Mesenchymal stem cell (in vitro differentiated cells and primary cell): ENCODE data around the gene RAB7A.
"Not testable (repeated sequence)": the region's sequence is repeated elsewhere in the genome, so short reads cannot be mapped to it uniquely, and the experiment has no call there.

Experiments used
- DNase-seq: peaks from one replicate; pipeline ENCODE4 v3.0.0-alpha.2; 2013
- H2AFZ ChIP-seq: one replicate; pipeline ENCODE4 v1.6.1; 2013; ENCODE audit warnings: low read depth, mild to moderate bottlenecking, control low read depth, inconsistent platforms, low read length, moderate library complexity
- H2AK5ac ChIP-seq: 2 replicates; pipeline ENCODE4 v1.6.1; 2013; ENCODE audit warnings: low read length, moderate library complexity, mild to moderate bottlenecking, inconsistent platforms; ENCODE audit not compliant: severe bottlenecking
- H2BK120ac ChIP-seq: one replicate; pipeline ENCODE4 v1.6.1; 2013; ENCODE audit warnings: low read depth, mild to moderate bottlenecking, inconsistent platforms, low read length, moderate library complexity
- H2BK12ac ChIP-seq, 2 experiments: one replicate each; pipeline ENCODE4 v1.6.1; 2013; ENCODE audit warnings: inconsistent platforms in 2 of 2, low read length in 2 of 2, mild to moderate bottlenecking in 2 of 2, moderate library complexity in 2 of 2, control low read depth in 1 of 2
- H2BK15ac ChIP-seq: one replicate; pipeline ENCODE4 v1.6.1; 2013; ENCODE audit warnings: mild to moderate bottlenecking, low read depth, inconsistent platforms; ENCODE audit not compliant: poor library complexity, severe bottlenecking
- H2BK5ac ChIP-seq: 2 replicates; pipeline ENCODE4 v1.6.1; 2013; ENCODE audit warnings: low read depth, mild to moderate bottlenecking, low read length, control low read depth, inconsistent platforms; ENCODE audit not compliant: poor library complexity, severe bottlenecking
- H3K14ac ChIP-seq, 2 experiments: one replicate each; pipeline ENCODE4 v1.6.1; 2013; ENCODE audit warnings: inconsistent platforms in 2 of 2, low read length in 2 of 2, control low read depth in 1 of 2, mild to moderate bottlenecking in 1 of 2, moderate library complexity in 1 of 2
- H3K18ac ChIP-seq, 2 experiments: one replicate each; pipeline ENCODE4 v1.6.1; 2013; ENCODE audit warnings: inconsistent platforms in 2 of 2, low read length in 2 of 2, control low read depth in 1 of 2, low read depth in 1 of 2, mild to moderate bottlenecking in 1 of 2
- H3K23ac ChIP-seq, 2 experiments: one replicate each; pipeline ENCODE4 v1.6.1; 2013; ENCODE audit warnings: inconsistent platforms in 2 of 2, low read length in 2 of 2, mild to moderate bottlenecking in 2 of 2, moderate library complexity in 2 of 2, control low read depth in 1 of 2
- H3K27ac ChIP-seq: 2 replicates; pipeline ENCODE4 v1.5.1; 2013; ENCODE audit warnings: mild to moderate bottlenecking, moderate library complexity, low read length, control low read depth, inconsistent platforms; ENCODE audit not compliant: poor library complexity, severe bottlenecking
- H3K27me3 ChIP-seq, 2 experiments: 2 replicates each; pipeline versions ENCODE4 v1.6.1 to v1.7.0; 2013; ENCODE audit warnings: low read length in 2 of 2, mild to moderate bottlenecking in 2 of 2, moderate library complexity in 2 of 2, control low read depth in 1 of 2, inconsistent platforms in 1 of 2; ENCODE audit not compliant: control insufficient read depth in 1 of 2, insufficient read depth in 1 of 2
- H3K36me3 ChIP-seq, 2 experiments: 2 replicates each; pipeline versions ENCODE4 v1.6.1 to v1.7.0; 2013; ENCODE audit warnings: low read length in 2 of 2, control low read depth in 1 of 2, inconsistent platforms in 1 of 2, low read depth in 1 of 2, mild to moderate bottlenecking in 1 of 2; ENCODE audit not compliant: insufficient read depth in 2 of 2, control insufficient read depth in 1 of 2
- H3K4ac ChIP-seq, 2 experiments: one replicate each; pipeline ENCODE4 v1.6.1; 2013; ENCODE audit warnings: inconsistent platforms in 2 of 2, low read length in 2 of 2, mild to moderate bottlenecking in 2 of 2, moderate library complexity in 2 of 2, control low read depth in 1 of 2, low read depth in 1 of 2
- H3K4me1 ChIP-seq: 2 replicates; pipeline ENCODE4 v1.6.1; 2013; ENCODE audit warnings: low read depth, low read length, control low read depth; ENCODE audit not compliant: control insufficient read depth, insufficient read depth
- H3K4me2 ChIP-seq: 2 replicates; pipeline ENCODE4 v1.6.1; 2013; ENCODE audit warnings: low read length, mild to moderate bottlenecking, inconsistent platforms; ENCODE audit not compliant: poor library complexity, severe bottlenecking
- H3K4me3 ChIP-seq, 2 experiments: 2 replicates each; pipeline versions ENCODE4 v1.5.1 to v1.7.0; 2013; ENCODE audit warnings: low read length in 2 of 2, mild to moderate bottlenecking in 2 of 2, control low read depth in 1 of 2, low read depth in 1 of 2; ENCODE audit not compliant: insufficient read depth in 1 of 2
- H3K79me1 ChIP-seq: replicated peaks from 2 replicates; pipeline ENCODE4 v1.6.1; 2013; ENCODE audit warnings: mild to moderate bottlenecking, control low read depth, low read length, inconsistent platforms; ENCODE audit not compliant: poor library complexity, severe bottlenecking
- H3K9ac ChIP-seq: 2 replicates; pipeline ENCODE4 v1.7.0; 2013; ENCODE audit warnings: mild to moderate bottlenecking, low read length, moderate library complexity
- H3K9me3 ChIP-seq: 2 replicates; pipeline ENCODE4 v1.7.0; 2013; ENCODE audit warnings: mild to moderate bottlenecking, low read length; ENCODE audit not compliant: control insufficient read depth
- H4K8ac ChIP-seq: one replicate; pipeline ENCODE4 v1.6.1; 2013; ENCODE audit warnings: inconsistent platforms, mild to moderate bottlenecking, low read length, moderate library complexity
- H4K91ac ChIP-seq: one replicate; pipeline ENCODE4 v1.6.1; 2013; ENCODE audit warnings: mild to moderate bottlenecking, low read length, inconsistent platforms
- WGBS: methylation state at CpG from one replicate; pipeline ENCODE4 v1.1.7; 2013; ENCODE audit warnings: mixed read lengths; 5-methylcytosine and 5-hydroxymethylcytosine counted together

The RAB7A gene

DNA sequence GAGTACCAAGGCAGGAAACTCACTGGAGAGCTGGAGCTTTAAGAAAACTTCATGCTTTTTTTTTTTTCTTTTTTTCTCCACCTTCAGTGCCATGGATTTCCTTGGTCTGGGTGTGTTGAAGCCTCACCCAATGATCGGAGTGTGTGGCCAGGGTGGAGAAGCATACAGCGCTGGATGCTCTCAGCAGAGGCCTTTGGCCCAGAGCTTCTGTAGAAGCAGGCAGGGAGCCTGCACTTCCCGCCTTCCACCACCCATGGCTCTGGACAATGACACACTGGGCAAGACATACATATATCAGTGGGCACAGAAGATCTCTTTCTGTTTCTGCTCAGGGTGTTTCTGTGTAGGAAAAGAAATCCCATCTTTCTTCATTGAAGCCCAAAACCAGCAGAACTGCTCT, 97.6 kb downstream of the RAB7A start:
- Histone ChIP-seq H3K79me1 (peaks cover 6% of the 10 kb centered on the region), H3K23ac (no peak overlapping the region), H3K4me1 (no peaks in the 10 kb centered on the region), H2BK15ac (no peak overlapping the region), H3K4ac (no peak overlapping the region), H3K9me3 (no peaks in the 10 kb centered on the region), H2AK5ac (no peak overlapping the region), H3K14ac (no peak overlapping the region), H3K4me2 (no peak overlapping the region), H2BK12ac (no peak overlapping the region), H3K9ac (no peak overlapping the region), H3K27ac (no peak overlapping the region), H3K36me3 (peaks cover 25 to 28% of the 10 kb centered on the region in 2 experiments), H4K91ac (no peak overlapping the region), H2BK120ac (no peak overlapping the region), H2AFZ (no peak overlapping the region), H3K18ac (no peak overlapping the region), H3K27me3 (no peaks in the 10 kb centered on the region), H4K8ac (no peak overlapping the region), H3K4me3 (no peak overlapping the region), H2BK5ac (no peak overlapping the region)
- no peak for DNase-seq
- WGBS, result 100% methylated on average over 2 of the region's 3 CpGs

DNA sequence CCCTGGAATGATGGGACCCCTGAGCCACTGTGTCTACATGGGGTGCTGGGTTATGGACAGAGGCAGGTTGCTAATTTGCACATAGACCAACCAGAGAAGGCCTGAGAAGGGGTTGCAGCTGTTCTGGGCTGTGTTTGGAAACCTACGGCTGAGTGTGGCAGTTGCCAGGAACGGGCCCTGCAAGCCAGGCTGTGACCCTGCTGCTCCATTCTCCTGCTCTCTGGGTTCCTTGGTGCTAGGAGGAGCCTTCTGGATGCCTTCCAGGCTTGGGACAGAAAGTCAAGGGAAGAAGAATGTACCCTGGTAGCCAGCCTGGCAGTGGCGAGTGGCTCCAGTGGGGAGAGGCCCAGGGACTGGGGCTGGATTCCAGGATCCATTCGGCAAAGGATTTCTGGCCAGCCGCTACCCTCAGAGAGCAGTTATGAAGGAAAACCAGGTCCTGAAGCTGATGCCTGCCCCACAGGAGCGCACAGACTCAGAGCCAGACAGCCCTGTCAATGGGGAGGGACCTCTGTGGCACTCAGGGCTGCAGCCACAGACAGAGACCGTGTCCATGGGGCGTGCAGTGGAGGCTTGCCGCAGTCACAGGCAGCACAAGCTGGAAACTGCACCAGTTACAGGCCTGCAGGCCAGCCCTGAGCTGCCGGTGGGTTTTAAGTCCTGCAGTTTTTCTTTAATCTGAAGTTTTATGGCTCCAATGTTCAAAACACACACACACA, 98.3 kb downstream of the RAB7A start:
- Histone ChIP-seq H3K4me3 (no peak overlapping the region), H3K27ac (no peak overlapping the region), H3K14ac (no peak overlapping the region), H2BK120ac (no peak overlapping the region), H3K4me1 (no peaks in the 10 kb centered on the region), H2BK15ac (no peak overlapping the region), H3K23ac (no peak overlapping the region), H4K8ac (no peak overlapping the region), H2BK5ac (no peak overlapping the region), H3K36me3 (peaks cover 22 to 25% of the 10 kb centered on the region in 2 experiments), H3K9me3 (no peaks in the 10 kb centered on the region), H2AFZ (no peak overlapping the region), H3K18ac (no peak overlapping the region), H3K79me1 (peaks cover 3% of the 10 kb centered on the region), H3K9ac (no peak overlapping the region), H4K91ac (no peak overlapping the region), H3K4ac (no peak overlapping the region), H2BK12ac (no peak overlapping the region), H3K27me3 (no peaks in the 10 kb centered on the region), H3K4me2 (no peak overlapping the region), H2AK5ac (no peak overlapping the region)
- 93% methylated on average over 10 of the region's 10 CpGs for WGBS
- no peak for DNase-seq

DNA sequence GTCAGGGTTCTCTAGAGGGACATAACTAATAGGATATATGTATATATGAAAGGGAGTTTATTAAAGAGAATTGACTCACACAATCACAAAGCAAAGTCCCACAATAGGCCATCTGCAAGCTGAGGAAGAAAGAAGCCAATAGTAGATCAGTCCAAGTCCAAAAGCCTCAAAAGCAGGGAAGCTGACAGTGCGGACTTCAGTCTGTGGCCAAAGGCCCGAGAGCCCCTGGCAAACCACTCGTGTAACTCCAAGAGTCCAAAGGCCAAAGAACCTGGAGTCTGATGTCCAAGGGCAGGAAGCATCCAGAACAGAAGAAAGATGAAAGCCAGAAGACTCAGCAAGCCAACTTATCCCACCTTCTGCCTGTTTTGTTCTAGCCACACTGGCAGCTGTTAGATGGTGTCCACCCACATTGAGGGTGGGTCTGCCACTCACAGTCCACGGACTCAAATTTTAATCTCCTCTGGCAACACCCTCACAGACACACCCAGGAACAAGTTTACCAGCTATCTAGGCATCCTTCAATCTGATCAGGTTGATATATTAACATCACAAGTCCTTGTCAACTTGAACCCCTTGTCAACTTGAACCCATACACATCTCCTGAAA, 99.2 kb downstream of the RAB7A start:
- Histone ChIP-seq H4K8ac (no peak overlapping the region), H3K4ac (no peak overlapping the region), H3K4me3 (no peak overlapping the region), H4K91ac (no peak overlapping the region), H3K9ac (no peak overlapping the region), H3K9me3 (no peaks in the 10 kb centered on the region), H2AK5ac (no peak overlapping the region), H3K4me2 (no peak overlapping the region), H3K27ac (no peak overlapping the region), H3K4me1 (no peaks in the 10 kb centered on the region), H3K36me3 (peaks cover 16 to 24% of the 10 kb centered on the region in 2 experiments), H2BK12ac (no peak overlapping the region), H3K79me1 (peaks cover 2% of the 10 kb centered on the region), H2BK15ac (no peak overlapping the region), H3K23ac (no peak overlapping the region), H2BK5ac (no peak overlapping the region), H3K27me3 (no peaks in the 10 kb centered on the region), H3K18ac (no peak overlapping the region), H2AFZ (no peak overlapping the region), H3K14ac (no peak overlapping the region), H2BK120ac (no peak overlapping the region)
- 94% methylated on average over 4 of the region's 4 CpGs for WGBS
- no peak for DNase-seq

DNA sequence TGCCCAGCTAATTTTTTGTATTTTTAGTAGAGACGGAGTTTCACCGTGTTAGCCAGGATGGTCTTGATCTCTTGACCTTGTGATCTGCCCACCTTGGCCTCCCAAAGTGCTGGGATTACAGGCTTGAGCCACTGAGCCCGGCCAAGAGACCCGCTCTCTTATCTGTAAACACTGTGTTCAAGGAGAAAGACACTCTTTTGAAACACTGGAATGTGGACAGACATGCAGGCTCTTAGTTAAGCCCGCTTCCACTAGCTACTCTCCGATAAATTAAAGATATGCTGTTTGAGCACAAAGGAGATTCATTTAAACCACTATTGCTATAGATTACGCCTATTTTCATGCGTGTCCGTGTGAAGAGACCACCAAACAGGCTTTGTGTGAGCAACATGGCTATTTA, 103.1 kb downstream of the RAB7A start:
- not testable (repeated sequence) for H3K4ac ChIP-seq, H2BK12ac ChIP-seq, H3K27me3 ChIP-seq, H2AK5ac ChIP-seq, H3K9me3 ChIP-seq, H2BK5ac ChIP-seq, H2BK15ac ChIP-seq, H3K14ac ChIP-seq, H3K9ac ChIP-seq, H2BK120ac ChIP-seq, H3K4me2 ChIP-seq, H3K27ac ChIP-seq, H2AFZ ChIP-seq, H3K4me3 ChIP-seq, H4K91ac ChIP-seq, DNase-seq, H3K18ac ChIP-seq, H3K23ac ChIP-seq, H3K4me1 ChIP-seq, H4K8ac ChIP-seq, H3K79me1 ChIP-seq
- H3K36me3 ChIP-seq, result peaks cover 0 to 10% of the 10 kb centered on the region in 2 experiments
- WGBS, result 94% methylated on average over 9 of the region's 9 CpGs
